Effector memory CD8-positive, alpha-beta T cell (primary cell): ENCODE measurements around the gene XRCC5.
A peak's percentile ranks its signal among the peaks of the same experiment; 100 is the strongest.
"Not testable (repeated sequence)": the region's sequence is repeated elsewhere in the genome, so short reads cannot be mapped to it uniquely, and the experiment has no call there.

Experiments
- ATAC-seq: fragments of 150-1000 bp; cut with Tn5 transposase; replicated peaks from 2 replicates; pipeline ENCODE4 v1.10.0; 2021; ENCODE audit warnings: mild to moderate bottlenecking, moderate library complexity
- DNase-seq, 3 experiments: peaks; one replicate each; pipeline ENCODE4 v3.0.0; 2021
- H3K27ac Mint-ChIP-seq, 2 donors: one replicate each; pipeline ENCODE4 v1.8.0; 2022; ENCODE audit warnings: mild to moderate bottlenecking in 2 of 2, mixed read lengths in 2 of 2, moderate library complexity in 2 of 2
- H3K27me3 Mint-ChIP-seq, 2 donors: one replicate each; pipeline ENCODE4 v1.8.0; 2022; ENCODE audit warnings: mixed read lengths in 2 of 2
- H3K36me3 Mint-ChIP-seq: one replicate; pipeline ENCODE4 v1.8.0; 2022; ENCODE audit warnings: mild to moderate bottlenecking, moderate library complexity, mixed read lengths; ENCODE audit not compliant: insufficient read depth
- H3K4me1 Mint-ChIP-seq, 2 donors: one replicate each; pipeline ENCODE4 v1.8.0; 2022; ENCODE audit warnings: low read depth in 2 of 2, mixed read lengths in 2 of 2
- H3K4me3 Mint-ChIP-seq, 2 donors: one replicate each; pipeline ENCODE4 v1.8.0; 2022; ENCODE audit warnings: mild to moderate bottlenecking in 2 of 2, mixed read lengths in 2 of 2, moderate library complexity in 2 of 2
- H3K9me3 Mint-ChIP-seq, 2 donors: one replicate each; pipeline ENCODE4 v1.8.0; 2022; ENCODE audit warnings: mixed read lengths in 2 of 2

The XRCC5 gene

DNA sequence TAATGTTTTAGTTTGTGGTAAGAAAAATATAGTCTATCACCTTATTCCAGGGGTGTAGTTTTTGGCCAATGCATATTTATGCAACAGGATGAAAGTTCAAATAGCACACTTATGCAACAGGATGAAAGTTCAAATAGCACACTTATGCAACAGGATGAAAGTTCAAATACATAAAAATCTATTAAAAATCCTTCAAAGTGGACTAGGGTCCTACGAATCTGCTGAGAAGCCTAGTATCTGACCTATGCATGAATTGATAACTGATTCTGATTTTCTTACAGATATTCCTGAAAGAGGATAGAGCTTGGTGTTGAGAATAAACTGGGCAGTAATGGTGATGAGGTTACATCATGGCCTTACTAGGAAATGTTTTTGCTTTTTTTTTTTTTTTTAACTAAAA lies 30.4 kb upstream of the XRCC5 start:
- Mint-ChIP-seq H3K27me3 (no peaks in the 10 kb centered on the region), H3K9me3 (no peaks in the 10 kb centered on the region), H3K36me3 (no peaks in the 10 kb centered on the region), H3K27ac (no peak overlapping the region), H3K4me1 (peaks cover 27 to 41% of the 10 kb centered on the region in 2 donors), H3K4me3 (no peak overlapping the region)
- ATAC-seq (no peak), DNase-seq (no peak)

DNA sequence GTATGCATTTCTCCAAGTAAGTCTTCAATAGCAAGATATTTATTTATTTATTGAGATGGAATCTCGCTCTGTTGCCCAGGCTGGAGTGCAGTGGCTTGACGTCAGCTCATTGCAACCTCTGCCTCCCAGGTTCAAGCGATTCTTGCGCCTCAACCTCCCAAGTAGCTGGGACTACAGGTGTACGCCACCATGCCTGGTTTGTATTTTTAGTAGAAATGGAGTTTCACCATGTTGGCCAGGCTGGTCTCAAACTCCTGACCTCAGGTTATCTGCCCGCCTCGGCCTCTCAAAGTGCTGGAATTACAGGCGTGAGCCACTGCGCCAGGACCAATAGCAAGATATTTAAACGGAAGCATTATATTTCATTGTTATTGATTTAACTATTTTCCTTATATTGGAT lies 29.1 kb upstream of the XRCC5 start:
- not testable (repeated sequence) for DNase-seq, H3K27me3 Mint-ChIP-seq, H3K27ac Mint-ChIP-seq, H3K36me3 Mint-ChIP-seq, H3K9me3 Mint-ChIP-seq, ATAC-seq
- peaks cover 36 to 47% of the 10 kb centered on the region in 2 donors for H3K4me1 Mint-ChIP-seq
- H3K4me3 Mint-ChIP-seq = peak overlapping the region in 1 of 2 donors; percentile 95

- no peak for DNase-seq
- no peaks in the 10 kb centered on the region for H3K36me3 Mint-ChIP-seq
- no peaks in the 10 kb centered on the region for H3K27me3 Mint-ChIP-seq
- H3K4me1 Mint-ChIP-seq = peaks cover 39 to 51% of the 10 kb centered on the region in 2 donors
- H3K27ac Mint-ChIP-seq = peak overlapping the region; percentile 90
- H3K9me3 Mint-ChIP-seq = no peaks in the 10 kb centered on the region
- peak overlapping the region; percentile 93 to 95 for H3K4me3 Mint-ChIP-seq
- no peak for ATAC-seq
Measured at GRCh38 chr2:216081012-216081411, 28.1 kb upstream of the XRCC5 start.

- no peaks in the 10 kb centered on the region for H3K9me3 Mint-ChIP-seq
- ATAC-seq (peak; percentile 93), DNase-seq (peak; percentile 61 to 68 (median 66))
- H3K36me3 Mint-ChIP-seq = no peaks in the 10 kb centered on the region
- peaks cover 39 to 51% of the 10 kb centered on the region in 2 donors for H3K4me1 Mint-ChIP-seq
- H3K4me3 Mint-ChIP-seq = peak within 1 kb of the TSS; percentile 93 to 95
- no peaks in the 10 kb centered on the region for H3K27me3 Mint-ChIP-seq
- H3K27ac Mint-ChIP-seq = peak within 1 kb of the TSS; percentile 90
Measured at GRCh38 chr2:216081487-216082116, 27.5 kb upstream of the XRCC5 start, which contains the start of the genes PECR and TMEM169. Gene PECR (minus strand): TSS chr2:216081809. CDS start chr2:216081741, 68 bp downstream. Gene TMEM169 (plus strand): TSS chr2:216081919. CDS start chr2:216095964, 14,045 bp downstream.

DNA sequence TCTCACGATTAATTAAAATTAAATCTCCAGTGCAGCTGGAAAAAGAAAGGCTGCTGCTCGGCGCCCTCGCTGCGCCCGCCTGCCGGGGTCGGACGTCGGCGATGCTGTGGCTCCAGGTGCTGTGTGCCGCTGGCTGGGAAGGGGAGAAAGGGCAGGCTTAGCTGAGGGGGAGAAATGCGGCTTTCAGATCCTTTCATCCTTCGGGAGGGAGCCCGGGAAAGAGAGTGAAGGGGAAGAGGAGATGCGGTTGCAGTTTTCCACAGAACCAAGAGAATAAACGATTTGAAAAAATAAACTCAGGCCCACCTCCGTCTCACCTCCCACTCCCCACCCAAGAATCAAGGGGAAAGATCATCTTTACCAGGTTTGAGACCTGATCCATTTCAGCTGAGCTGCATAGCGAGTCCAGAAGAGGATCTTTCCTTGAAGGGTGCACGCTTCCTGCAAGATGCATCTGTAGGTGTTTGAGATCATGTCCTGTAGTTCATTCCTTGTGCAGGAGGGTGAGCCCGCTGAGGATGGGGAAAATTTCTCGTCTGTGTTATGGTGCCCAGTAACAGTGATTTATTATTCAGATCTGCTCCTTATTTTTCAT lies 26.9 kb upstream of the XRCC5 start:
- H3K4me3 Mint-ChIP-seq = peak overlapping the region; percentile 93 to 95
- no peaks in the 10 kb centered on the region for H3K9me3 Mint-ChIP-seq
- no peaks in the 10 kb centered on the region for H3K36me3 Mint-ChIP-seq
- H3K27me3 Mint-ChIP-seq = no peaks in the 10 kb centered on the region
- peak overlapping the region; percentile 90 for H3K27ac Mint-ChIP-seq
- H3K4me1 Mint-ChIP-seq = peaks cover 39 to 51% of the 10 kb centered on the region in 2 donors
- ATAC-seq (no peak), DNase-seq (peak in 1 of 3 experiments; percentile 1)

DNA sequence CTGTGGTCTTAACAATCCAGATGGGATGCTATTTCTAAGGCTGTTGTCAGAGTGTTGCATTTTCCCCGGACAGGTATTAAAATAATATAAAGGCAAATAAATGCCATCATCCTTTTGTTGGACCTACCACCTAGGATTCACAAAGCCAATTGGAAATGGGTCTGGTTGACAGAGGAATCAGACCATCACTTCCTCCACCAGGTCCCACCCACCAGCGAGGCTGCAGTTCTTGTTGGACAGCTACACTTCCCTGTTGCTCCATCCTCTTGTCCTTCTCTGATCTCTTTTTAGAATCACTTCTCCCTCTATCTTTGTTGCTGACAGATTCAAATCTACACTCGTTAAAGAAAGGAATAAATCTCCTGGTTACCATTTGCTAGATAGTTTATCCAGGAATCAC lies 26.3 kb upstream of the XRCC5 start:
- Mint-ChIP-seq H3K4me1 (peaks cover 39 to 51% of the 10 kb centered on the region in 2 donors), H3K36me3 (no peaks in the 10 kb centered on the region), H3K9me3 (no peaks in the 10 kb centered on the region), H3K4me3 (peak overlapping the region; percentile 93 to 95), H3K27me3 (no peaks in the 10 kb centered on the region), H3K27ac (peak overlapping the region; percentile 90)
- DNase-seq (no peak), ATAC-seq (no peak)

GRCh38 chr2:216083464-216084281 lies 25.5 kb upstream of the XRCC5 start:
- no peaks in the 10 kb centered on the region for H3K36me3 Mint-ChIP-seq
- peaks cover 39 to 51% of the 10 kb centered on the region in 2 donors for H3K4me1 Mint-ChIP-seq
- DNase-seq (no peak), ATAC-seq (no peak)
- no peaks in the 10 kb centered on the region for H3K27me3 Mint-ChIP-seq
- H3K9me3 Mint-ChIP-seq = no peaks in the 10 kb centered on the region
- H3K4me3 Mint-ChIP-seq = peak overlapping the region; percentile 63 to 95
- H3K27ac Mint-ChIP-seq = peak overlapping the region; percentile 90

DNA sequence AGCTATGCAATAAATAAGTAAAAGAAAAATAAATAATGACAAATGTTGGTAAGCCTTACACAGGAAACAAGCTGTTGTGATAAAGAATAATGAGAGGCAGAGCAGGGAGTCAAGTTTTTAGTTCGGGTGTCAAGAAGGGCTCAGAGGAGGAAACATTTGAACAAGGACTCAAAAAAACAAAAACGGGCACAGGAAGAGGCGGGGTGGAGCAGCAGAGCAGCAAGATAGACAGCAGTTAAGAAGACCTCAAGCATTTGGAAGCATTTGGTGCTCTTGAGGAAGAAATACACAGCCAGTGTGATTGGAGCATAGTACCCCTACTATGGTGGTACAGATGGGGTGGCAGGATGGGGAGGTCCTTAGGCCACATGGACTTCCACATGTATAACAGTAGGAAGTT lies 24.6 kb upstream of the XRCC5 start:
- peak in 1 of 3 experiments; percentile 5 for DNase-seq
- Mint-ChIP-seq H3K4me1 (peaks cover 39 to 51% of the 10 kb centered on the region in 2 donors), H3K9me3 (no peaks in the 10 kb centered on the region), H3K27ac (peak overlapping the region; percentile 89 to 90), H3K27me3 (no peaks in the 10 kb centered on the region), H3K36me3 (no peaks in the 10 kb centered on the region), H3K4me3 (peak overlapping the region; percentile 52 to 63)
- ATAC-seq = no peak

DNA sequence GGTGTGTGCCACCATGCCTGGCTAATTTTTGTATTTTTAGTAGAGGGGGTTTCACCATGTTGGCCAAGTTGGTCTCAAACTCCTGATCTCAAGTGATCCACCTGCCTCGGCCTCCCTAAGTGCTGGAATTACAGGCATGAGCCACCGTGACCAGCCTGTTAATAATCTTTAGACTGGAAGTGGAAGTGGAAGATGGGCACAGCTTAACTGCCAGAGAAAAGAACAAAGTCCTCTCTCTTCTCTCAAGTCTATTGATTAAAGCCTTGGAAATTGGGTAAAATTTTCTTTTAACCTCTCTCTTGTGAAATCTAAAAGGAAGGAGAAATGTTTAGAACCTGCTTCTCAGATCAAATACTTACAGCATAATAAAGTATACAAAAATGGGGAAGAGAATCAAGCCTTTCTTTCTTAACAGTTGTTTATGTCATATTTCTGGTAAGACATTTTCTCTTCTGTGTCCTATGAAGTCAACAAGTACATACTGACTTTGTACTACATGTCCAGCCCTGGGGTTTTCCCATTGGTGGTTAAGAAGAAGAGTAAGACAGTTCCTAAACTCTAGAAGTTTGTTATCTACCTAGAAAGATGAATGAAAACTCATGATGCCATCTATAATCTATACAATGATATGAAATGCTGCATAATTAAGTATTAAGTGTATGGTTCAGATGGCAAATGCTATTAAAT lies 22.8 kb upstream of the XRCC5 start:
- Mint-ChIP-seq H3K27me3 (no peaks in the 10 kb centered on the region), H3K9me3 (no peaks in the 10 kb centered on the region), H3K4me1 (peaks cover 38 to 48% of the 10 kb centered on the region in 2 donors), H3K36me3 (no peaks in the 10 kb centered on the region), H3K4me3 (no peak overlapping the region), H3K27ac (peak overlapping the region; percentile 49 to 89)
- ATAC-seq (no peak), DNase-seq (no peak)

- no peak for ATAC-seq
- H3K27me3 Mint-ChIP-seq = no peaks in the 10 kb centered on the region
- no peak for DNase-seq
- H3K9me3 Mint-ChIP-seq = no peaks in the 10 kb centered on the region
- H3K27ac Mint-ChIP-seq = peak overlapping the region in 1 of 2 donors; percentile 16
- no peak overlapping the region for H3K4me3 Mint-ChIP-seq
- peaks cover 3 to 9% of the 10 kb centered on the region in 2 donors for H3K4me1 Mint-ChIP-seq
- no peaks in the 10 kb centered on the region for H3K36me3 Mint-ChIP-seq
Measured at GRCh38 chr2:216090369-216090786, 18.8 kb upstream of the XRCC5 start.

DNA sequence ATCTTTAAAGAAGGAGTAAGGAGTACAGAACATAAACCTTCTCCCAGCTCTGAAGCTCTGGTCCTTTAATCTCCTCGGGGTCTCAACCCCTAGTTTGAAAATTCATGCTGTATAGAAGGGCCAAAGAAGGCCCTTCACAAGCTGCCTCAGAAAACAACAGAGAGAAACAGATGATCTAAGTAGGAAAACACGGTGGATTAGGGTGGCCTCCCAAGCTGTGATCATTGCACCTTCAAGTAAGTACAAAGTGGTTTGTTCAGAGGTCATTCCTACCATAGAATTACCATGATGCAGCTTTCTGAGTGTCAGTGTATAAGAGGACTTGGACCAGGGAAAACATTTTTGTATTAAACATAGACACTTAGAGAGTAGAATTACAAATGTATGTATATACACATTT lies 16.5 kb upstream of the XRCC5 start:
- DNase-seq (no peak), ATAC-seq (no peak)
- no peaks in the 10 kb centered on the region for H3K27me3 Mint-ChIP-seq
- H3K27ac Mint-ChIP-seq = no peak overlapping the region
- peaks cover 2% of the 10 kb centered on the region for H3K36me3 Mint-ChIP-seq
- peaks cover 3 to 8% of the 10 kb centered on the region in 2 donors for H3K4me1 Mint-ChIP-seq
- H3K4me3 Mint-ChIP-seq = no peak overlapping the region
- no peaks in the 10 kb centered on the region for H3K9me3 Mint-ChIP-seq

DNA sequence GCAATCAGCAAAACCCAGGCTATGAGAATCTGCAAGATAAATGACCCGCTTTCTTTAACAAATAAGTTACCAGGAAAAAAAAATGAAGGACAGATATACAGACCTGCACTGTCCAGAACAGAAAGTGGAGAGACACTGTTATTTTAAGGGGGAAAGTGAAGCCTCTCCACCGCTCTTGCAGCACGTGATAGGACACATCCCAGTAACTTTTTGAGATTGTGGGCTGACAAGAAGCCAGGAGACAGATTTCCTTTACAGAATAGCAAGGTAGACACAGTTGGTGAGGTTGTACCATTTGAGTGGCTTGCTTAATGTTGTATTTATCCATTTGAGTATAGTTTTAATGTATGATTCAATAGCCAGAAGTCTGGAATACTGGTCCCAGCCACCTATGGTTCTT lies 14.4 kb upstream of the XRCC5 start:
- no peak overlapping the region for H3K27ac Mint-ChIP-seq
- peaks cover 3 to 8% of the 10 kb centered on the region in 2 donors for H3K4me1 Mint-ChIP-seq
- H3K36me3 Mint-ChIP-seq = peaks cover 2% of the 10 kb centered on the region
- H3K9me3 Mint-ChIP-seq = no peaks in the 10 kb centered on the region
- no peak overlapping the region for H3K4me3 Mint-ChIP-seq
- no peaks in the 10 kb centered on the region for H3K27me3 Mint-ChIP-seq
- ATAC-seq (no peak), DNase-seq (no peak)
